ENCODE results near the gene ANO8.
"Not testable (repeated sequence)": the region's sequence is repeated elsewhere in the genome, so short reads cannot be mapped to it uniquely, and the experiment has no call there.

ANO8 gene

DNA sequence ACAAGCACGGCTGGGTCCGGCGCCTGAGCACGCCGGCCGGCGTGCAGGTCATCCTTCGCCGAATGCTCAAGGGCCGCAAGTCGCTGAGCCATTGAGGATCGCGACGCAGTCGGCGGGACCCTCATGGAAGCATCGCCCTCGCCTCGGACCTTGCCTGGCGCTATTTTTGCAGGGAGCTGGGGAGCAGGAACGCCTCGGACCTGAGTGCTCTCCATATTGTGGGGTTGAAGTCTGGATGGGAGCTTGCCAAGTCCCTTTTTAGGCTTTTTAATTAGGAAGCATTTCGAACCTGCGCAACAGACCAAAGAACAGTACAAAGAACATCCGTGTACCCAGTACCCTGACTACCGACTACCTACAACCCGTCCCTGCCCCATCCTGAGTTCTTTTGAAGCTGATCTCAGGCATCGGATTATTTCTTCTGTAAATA lies 28.4 kb downstream of the ANO8 start:
- no peak for DNase-seq

GRCh38 chr19:17305517-17306284 lies 29.0 kb downstream of the ANO8 start, which contains the start of gene MRPL34:
Gene MRPL34, plus strand, starts transcription at chr19:17305872. Its CDS starts 21 bp downstream, at chr19:17305893.
- peak; percentile 94 for DNase-seq

- DNase-seq, result no peak
These were observed 29.5 kb downstream of the ANO8 start for GRCh38 chr19:17305216-17305516.

DNA sequence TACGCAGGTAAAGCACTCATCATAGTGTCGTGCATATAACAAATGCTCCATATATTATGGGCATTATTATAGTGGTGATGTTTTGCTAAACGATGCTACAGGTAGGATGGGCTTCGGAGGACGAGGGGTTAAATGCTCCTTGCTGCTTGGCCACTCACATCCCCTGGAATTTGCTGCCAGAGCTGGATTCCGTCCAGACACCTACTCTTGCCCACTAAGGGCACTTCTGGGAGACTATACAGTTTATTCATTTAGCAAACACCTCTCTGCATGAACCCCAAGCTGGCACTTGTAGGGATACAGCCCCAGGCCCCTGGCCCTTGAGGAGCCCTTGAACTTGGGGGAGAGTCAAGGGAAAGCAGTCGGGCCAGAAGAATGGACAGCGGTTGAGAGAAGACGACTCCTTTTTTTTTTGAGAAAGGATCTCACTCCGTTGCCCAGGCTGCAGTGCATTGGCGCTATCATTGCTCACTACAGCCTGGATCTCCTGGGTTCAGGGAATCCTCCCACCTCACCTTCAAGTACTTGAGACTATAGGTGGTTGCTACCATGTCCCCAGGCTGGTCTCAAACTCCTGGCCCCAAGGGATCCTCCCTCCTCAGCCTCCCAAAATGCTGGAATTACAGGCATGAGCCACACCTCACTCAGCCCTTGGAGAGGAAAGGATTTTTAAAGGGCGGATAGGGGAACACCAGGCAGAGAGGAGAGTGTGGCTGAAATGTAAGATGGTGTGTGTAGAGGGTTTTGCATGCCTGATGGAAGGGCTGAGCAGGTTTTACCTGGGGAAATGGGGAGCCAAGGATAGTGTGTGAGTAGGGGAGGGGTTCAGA lies 30.1 kb downstream of the ANO8 start:
- DNase-seq, result no peak

- DNase-seq, result no peak
These were observed 30.8 kb downstream of the ANO8 start for GRCh38 chr19:17303940-17304267.

- DNase-seq, result peak; percentile 82
These were observed 31.3 kb downstream of the ANO8 start, which contains the start of gene ABHD8 for GRCh38 chr19:17303167-17303939. Gene ABHD8, minus strand, starts transcription at chr19:17303425. Its CDS starts 1,809 bp downstream, at chr19:17301616.

- DNase-seq, result no peak
These were observed 32.1 kb downstream of the ANO8 start for GRCh38 chr19:17302391-17303166.

DNA sequence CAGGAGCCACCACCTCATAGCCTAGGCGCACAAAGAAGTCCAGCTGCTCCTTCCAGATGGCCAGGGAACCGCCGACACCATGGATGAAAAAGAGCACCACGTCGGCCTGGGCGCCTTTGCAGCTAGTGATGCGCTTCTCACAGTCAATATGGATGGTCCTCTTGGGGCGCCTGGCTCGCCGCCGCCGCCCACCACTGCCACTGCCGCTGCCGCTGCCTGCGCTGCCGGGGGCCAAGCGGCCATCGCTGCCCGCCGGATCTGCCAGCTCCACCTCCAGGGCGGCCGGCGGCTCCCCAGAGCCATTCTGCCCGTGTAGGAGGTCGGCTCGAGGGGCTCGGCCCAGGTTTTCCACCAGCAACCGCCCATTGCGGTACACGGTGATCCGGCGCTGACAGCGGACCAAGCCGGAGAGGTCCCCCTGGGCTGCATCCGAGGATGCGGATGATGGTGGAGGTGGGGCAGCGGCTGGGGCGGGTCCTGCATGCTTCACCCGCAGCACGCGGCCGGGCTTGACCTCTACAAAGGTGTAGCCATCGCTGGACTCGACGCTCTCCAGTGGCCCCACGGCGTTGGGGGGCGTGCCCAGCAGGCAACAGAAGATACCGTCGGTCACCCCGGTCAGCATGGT lies 33.5 kb downstream of the ANO8 start:
- DNase-seq, result no peak

DNA sequence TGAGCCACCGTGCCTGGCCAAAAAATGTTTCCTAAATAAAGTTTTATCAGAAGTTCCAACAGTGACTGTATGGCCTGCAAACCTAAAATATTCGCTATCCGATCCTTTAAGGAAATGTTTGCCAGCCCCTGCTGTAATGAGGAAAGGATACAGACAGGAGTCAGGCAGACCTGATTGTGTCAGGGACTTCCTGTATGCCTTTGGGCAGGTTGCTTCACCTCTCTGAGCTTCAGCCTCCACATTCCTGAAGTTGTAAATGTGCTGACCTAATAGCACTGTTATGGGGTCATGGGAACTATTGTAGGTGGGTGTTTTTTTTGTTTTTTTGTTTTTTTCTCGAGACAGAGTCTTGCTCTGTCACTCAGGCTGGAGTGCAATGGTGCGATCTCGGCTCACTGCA lies 37.7 kb downstream of the ANO8 start:
- DNase-seq, result no peak

GRCh38 chr19:17296273-17296672 lies 38.4 kb downstream of the ANO8 start:
- DNase-seq, result no peak

DNA sequence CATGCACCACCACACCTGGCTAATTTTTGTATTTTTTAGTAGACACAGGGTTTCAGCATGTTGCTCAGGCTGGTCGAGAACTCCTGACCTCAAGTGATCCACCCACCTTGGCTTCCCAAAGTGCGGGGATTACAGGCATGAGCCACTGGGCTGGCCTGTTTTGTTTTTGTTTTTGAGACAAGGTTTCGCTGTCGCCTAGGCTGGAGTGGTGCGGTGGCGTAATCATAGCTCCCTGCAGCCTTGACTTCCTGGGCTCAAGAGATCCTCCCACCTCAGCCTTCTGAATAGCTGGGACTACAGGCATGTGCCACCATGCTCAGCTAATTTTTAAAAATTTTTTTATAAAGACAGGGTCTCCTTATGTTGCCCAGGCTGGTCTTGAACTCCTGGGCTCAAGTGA lies 39.1 kb downstream of the ANO8 start:
- DNase-seq, result not testable (repeated sequence)

- peak; percentile 22 for DNase-seq
These were observed 40.4 kb downstream of the ANO8 start for GRCh38 chr19:17294051-17294891.

DNA sequence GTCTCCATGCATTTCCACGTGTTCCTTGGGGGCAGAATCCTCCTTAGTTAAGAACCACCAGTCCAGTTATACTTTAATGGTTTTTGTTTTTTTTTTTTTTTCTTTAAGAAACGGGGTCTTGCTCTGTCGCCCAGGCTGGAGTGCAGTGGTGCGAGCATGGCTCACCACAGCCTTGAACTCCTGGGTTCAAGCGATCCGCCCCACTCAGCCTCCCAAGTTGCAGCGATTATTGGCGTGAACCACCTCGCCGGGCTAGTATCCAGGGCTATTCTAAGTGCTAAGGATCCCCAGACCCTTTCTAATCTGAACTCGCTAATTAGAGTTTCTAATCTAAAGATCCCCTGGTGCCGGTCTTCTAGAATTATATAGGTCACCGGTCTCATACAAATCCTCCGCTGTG lies 41.0 kb downstream of the ANO8 start:
- no peak for DNase-seq

DNA sequence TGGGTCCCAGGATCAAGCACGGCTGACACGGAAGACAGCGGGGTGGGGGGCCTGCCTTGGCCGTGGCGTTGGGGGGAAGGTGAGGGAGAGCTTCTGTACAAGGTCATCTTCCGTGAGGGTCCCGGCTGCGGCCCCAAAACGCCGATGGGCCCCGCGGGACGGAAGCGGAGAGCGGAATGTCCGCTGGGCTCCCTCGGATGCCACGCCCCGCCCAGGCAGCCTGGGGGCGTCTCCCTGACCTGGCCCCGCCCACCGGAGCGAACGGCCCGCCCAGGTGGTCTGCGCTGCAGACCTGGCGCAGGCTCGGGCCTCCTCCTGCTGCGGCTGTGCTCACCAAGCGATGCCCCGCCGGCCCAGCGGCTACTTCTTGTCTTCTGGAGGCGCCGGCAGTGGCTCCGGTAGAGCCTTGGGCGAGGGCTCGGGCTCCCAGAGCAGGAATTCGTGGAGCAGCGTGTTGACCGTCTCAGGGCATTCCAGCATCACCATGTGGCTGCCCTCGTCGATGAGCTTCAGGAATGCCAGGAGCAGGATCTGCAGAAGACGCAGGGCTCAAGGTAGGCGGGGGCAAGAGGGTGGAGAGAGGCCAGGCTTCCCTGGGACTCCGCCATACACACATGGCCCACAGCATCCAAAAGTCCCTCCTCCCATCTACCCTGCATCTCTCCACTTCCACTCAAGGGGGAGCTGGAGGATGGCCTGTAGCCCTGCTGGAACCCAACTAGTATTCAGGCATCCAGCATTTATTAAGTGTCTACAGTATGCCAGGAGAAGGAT lies 42.2 kb downstream of the ANO8 start:
- DNase-seq, result no peak

GRCh38 chr19:17289489-17289888 lies 45.2 kb downstream of the ANO8 start:
- no peak for DNase-seq

DNA sequence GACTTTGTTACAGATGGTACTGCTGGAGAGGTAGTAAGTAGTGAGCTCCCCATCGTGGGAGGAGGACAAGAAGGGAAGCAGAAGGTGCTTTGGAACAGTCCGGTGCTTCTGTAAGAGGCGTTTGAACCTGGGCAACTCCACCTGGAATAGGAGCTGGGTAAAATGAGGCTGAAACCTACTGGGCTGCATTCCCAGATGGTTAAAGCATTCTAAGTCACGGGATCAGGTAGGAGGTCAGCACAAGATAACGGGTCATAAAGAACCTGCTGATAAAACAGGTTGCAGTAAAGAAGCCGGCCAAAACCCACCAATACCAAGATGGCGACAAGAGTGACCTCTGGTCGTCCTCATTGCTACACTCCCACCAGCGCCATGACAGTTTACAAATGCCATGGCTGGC lies 47.9 kb downstream of the ANO8 start:
- no peak for DNase-seq

DNA sequence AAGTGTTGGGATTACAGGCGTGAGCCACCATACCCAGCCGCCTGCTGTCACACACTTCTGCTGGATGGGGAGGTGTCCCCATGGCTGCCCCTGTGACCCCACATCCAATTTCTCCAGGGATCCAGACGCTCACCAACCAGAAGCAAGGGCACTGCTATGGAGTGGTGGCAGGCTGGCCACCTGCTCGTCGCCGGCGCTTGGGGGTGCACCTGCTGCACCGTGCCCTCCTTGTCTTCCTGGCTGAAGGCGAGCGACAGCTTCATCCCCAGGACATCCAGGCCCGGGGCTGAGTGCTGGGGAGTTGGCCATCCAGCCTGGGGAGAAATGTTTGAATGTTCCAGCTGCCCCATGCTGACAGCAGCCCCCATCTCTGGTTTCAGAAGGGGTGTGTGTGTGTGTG lies 48.4 kb downstream of the ANO8 start:
- DNase-seq, result no peak

GRCh38 chr19:17285415-17286135 lies 49.1 kb downstream of the ANO8 start:
- DNase-seq, result no peak

- no peak for DNase-seq
These were observed 51.1 kb downstream of the ANO8 start for GRCh38 chr19:17283504-17283996.
